Natural killer cell (primary cell): ENCODE data around the gene CARMIL1. TPM values are rescaled to one million over a fixed set of nuclear protein-coding genes. Genes with fewer than 3 reads are reported as not detected.

Experiments
- ATAC-seq, 3 donors: fragments of 150-1000 bp in 2 of 3; fragments of 200-7000 bp in 1 of 3; cut with Tn5 transposase; 1 replicate in 1 of 3; 2 replicates in 2 of 3; pipeline ENCODE4 v1.10.0; 2021; ENCODE audit warnings: mild to moderate bottlenecking in 2 of 3, moderate library complexity in 2 of 3
- DNase-seq, 2 donors: peaks; one replicate each; pipeline versions ENCODE4 v3.0.0 to v3.0.0-alpha.2; 2013 to 2021; ENCODE audit warnings: mixed read lengths in 1 of 2
- H3K27ac ChIP-seq: one replicate; pipeline ENCODE4 v1.5.1; 2013; ENCODE audit warnings: mild to moderate bottlenecking, low read length
- H3K27me3 ChIP-seq: one replicate; pipeline ENCODE4 v1.6.1; 2013; ENCODE audit warnings: low read length; ENCODE audit not compliant: control insufficient read depth, insufficient read depth
- H3K36me3 ChIP-seq: one replicate; pipeline ENCODE4 v1.6.1; 2013; ENCODE audit warnings: low read length; ENCODE audit not compliant: control insufficient read depth, insufficient read depth
- H3K4me1 ChIP-seq: one replicate; pipeline ENCODE4 v1.6.1; 2013; ENCODE audit warnings: low read length; ENCODE audit not compliant: control insufficient read depth, insufficient read depth
- H3K4me3 ChIP-seq: one replicate; pipeline ENCODE4 v1.5.1; 2013; ENCODE audit warnings: low read length
- H3K9me3 ChIP-seq: one replicate; pipeline ENCODE4 v1.6.1; 2013; ENCODE audit warnings: low read length; ENCODE audit not compliant: control insufficient read depth, insufficient read depth
- H3K27ac Mint-ChIP-seq, 2 donors: one replicate each; pipeline ENCODE4 v1.8.0; 2022; ENCODE audit warnings: mild to moderate bottlenecking in 2 of 2, mixed read lengths in 2 of 2, moderate library complexity in 1 of 2
- H3K27me3 Mint-ChIP-seq, 2 donors: one replicate each; pipeline ENCODE4 v1.8.0; 2022; ENCODE audit warnings: low read depth in 2 of 2, mixed read lengths in 2 of 2
- H3K36me3 Mint-ChIP-seq: one replicate; pipeline ENCODE4 v1.8.0; 2022; ENCODE audit warnings: mixed read lengths
- H3K4me1 Mint-ChIP-seq, 2 donors: one replicate each; pipeline ENCODE4 v1.8.0; 2022; ENCODE audit warnings: mixed read lengths in 2 of 2
- H3K4me3 Mint-ChIP-seq: one replicate; pipeline ENCODE4 v1.8.0; 2022; ENCODE audit warnings: mild to moderate bottlenecking, moderate library complexity, mixed read lengths
- H3K9me3 Mint-ChIP-seq, 2 donors: one replicate each; pipeline ENCODE4 v1.8.0; 2022; ENCODE audit warnings: mixed read lengths in 2 of 2
- WGBS: methylation state at CpG from one replicate; pipeline ENCODE4 v1.1.7; 2013; ENCODE audit warnings: missing lambda C conversion rate; ENCODE audit not compliant: insufficient coverage; 5-methylcytosine and 5-hydroxymethylcytosine counted together
- intact Hi-C: fragments of 100-400 bp; cut with micrococcal nuclease; formaldehyde crosslinking; loops from one replicate; pipeline ENCODE4 v1.14.2; 2022
- total RNA-seq, 4 donors: library from RNA; stranded (reverse); fragments of 120-200 nt in 1 of 4; gene quantifications; one replicate each; pipeline versions ENCODE4 v1.2.3 to v1.2.4, GENCODE V29; 2013 to 2022
- TF ChIP-seq, protein P1 (sequence below): fragments of 200-600 bp; IDR thresholded peaks from one replicate; pipeline ENCODE4 v1.8.0; 2022; ENCODE audit warnings: antibody characterized with exemption

Gene CARMIL1
- total RNA-seq, 3 donors from 2014 or later (not counting 1 experiment from before 2014, with no cell fraction given): 0.25 to 1.1 (median 0.35) TPM

DNA sequence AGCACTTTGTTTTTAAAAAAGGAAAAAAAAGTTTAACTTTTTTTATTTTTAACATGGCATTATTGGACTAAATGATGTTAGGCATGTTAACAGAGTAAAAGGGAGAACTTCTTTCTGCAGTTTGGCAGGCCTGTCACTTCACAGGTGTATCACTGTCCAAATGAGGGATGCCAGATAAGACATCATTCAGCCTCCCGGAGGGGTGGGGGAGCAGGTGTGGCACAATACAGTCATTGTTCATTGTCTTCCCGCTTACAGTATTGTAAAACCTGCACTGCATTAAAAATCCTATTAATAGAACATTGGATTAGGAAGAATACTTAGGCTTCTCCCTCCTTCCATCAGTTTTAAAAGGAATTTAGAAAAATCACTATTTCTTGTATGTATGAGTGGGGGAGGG, 80.7 kb downstream of the CARMIL1 start:
- WGBS: 100% methylated on average over 1 of the region's 2 CpGs
- peaks cover 4 to 9% of the 10 kb centered on the region in 2 donors for H3K27me3 Mint-ChIP-seq
- no peaks in the 10 kb centered on the region for H3K9me3 ChIP-seq
- no peaks in the 10 kb centered on the region for H3K4me1 ChIP-seq
- no peaks in the 10 kb centered on the region for H3K27me3 ChIP-seq
- no peaks in the 10 kb centered on the region for H3K4me1 Mint-ChIP-seq
- H3K4me3 Mint-ChIP-seq: no peak overlapping the region
- H3K27ac Mint-ChIP-seq: no peak overlapping the region
- intact Hi-C loops: no loop called here
- no peak overlapping the region for H3K27ac ChIP-seq
- TF ChIP-seq, protein P1, sequence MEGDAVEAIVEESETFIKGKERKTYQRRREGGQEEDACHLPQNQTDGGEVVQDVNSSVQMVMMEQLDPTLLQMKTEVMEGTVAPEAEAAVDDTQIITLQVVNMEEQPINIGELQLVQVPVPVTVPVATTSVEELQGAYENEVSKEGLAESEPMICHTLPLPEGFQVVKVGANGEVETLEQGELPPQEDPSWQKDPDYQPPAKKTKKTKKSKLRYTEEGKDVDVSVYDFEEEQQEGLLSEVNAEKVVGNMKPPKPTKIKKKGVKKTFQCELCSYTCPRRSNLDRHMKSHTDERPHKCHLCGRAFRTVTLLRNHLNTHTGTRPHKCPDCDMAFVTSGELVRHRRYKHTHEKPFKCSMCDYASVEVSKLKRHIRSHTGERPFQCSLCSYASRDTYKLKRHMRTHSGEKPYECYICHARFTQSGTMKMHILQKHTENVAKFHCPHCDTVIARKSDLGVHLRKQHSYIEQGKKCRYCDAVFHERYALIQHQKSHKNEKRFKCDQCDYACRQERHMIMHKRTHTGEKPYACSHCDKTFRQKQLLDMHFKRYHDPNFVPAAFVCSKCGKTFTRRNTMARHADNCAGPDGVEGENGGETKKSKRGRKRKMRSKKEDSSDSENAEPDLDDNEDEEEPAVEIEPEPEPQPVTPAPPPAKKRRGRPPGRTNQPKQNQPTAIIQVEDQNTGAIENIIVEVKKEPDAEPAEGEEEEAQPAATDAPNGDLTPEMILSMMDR: no peak
- DNase-seq (no peak), ATAC-seq (no peak)
- no peaks in the 10 kb centered on the region for H3K36me3 ChIP-seq
- no peaks in the 10 kb centered on the region for H3K9me3 Mint-ChIP-seq
- no peak overlapping the region for H3K4me3 ChIP-seq
- no peaks in the 10 kb centered on the region for H3K36me3 Mint-ChIP-seq

DNA sequence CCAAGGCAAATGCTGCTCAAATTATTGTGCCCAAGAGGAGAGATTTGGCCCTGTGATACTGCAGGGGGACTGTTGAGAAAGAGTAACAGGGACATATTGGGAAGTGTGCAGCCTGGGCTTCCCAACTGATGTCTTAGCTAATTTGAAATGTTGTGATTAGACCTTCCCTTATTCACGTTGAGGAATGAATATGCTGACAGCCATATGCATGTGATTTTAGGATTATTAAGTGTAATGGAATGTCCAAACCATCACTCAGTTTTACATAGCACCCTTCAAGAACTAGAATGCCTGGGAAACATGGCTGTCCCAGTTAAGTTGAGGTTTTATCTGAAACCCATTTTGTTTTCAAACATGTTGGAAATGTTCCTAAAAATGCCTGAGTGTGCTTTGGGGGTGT, 81.4 kb downstream of the CARMIL1 start:
- Histone ChIP-seq H3K27ac (no peak overlapping the region), H3K36me3 (no peaks in the 10 kb centered on the region), H3K9me3 (no peaks in the 10 kb centered on the region), H3K27me3 (no peaks in the 10 kb centered on the region), H3K4me3 (no peak overlapping the region), H3K4me1 (no peaks in the 10 kb centered on the region)
- Mint-ChIP-seq H3K27me3 (peaks cover 4 to 9% of the 10 kb centered on the region in 2 donors), H3K4me1 (no peaks in the 10 kb centered on the region), H3K27ac (no peak overlapping the region), H3K36me3 (no peaks in the 10 kb centered on the region), H3K9me3 (no peaks in the 10 kb centered on the region), H3K4me3 (no peak overlapping the region)
- ATAC-seq (no peak), DNase-seq (no peak)
- intact Hi-C loops: no loop called here
- TF ChIP-seq, protein P1: no peak
- WGBS: no CpG with 5 or more reads among the region's 1 CpG

DNA sequence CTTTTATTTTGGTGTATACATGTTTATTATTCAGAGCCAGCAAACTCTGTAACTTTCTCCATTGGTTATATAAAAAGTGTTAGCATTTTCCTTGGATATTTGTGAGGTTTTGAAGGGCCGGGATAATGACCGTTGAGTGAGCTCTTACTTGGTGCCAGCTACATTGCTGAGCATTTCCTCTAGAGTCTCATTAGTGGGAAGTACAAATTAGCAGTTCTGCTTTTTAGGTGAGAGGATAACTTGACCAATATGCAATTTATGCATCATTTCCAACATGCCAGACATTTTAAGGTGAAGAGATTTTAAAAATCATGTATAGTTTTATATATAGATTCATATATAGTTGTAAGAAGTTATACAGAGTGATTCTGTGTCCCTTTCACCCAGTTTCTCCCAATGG, 84.3 kb downstream of the CARMIL1 start:
- no peak overlapping the region for H3K4me3 Mint-ChIP-seq
- no peak overlapping the region for H3K27ac Mint-ChIP-seq
- H3K36me3 Mint-ChIP-seq: no peaks in the 10 kb centered on the region
- WGBS: 13% methylated on average over 2 of the region's 2 CpGs
- peaks cover 17 to 22% of the 10 kb centered on the region in 2 donors for H3K4me1 Mint-ChIP-seq
- DNase-seq (no peak), ATAC-seq (no peak)
- H3K9me3 ChIP-seq: no peaks in the 10 kb centered on the region
- H3K4me3 ChIP-seq: no peak overlapping the region
- no peaks in the 10 kb centered on the region for H3K27me3 ChIP-seq
- intact Hi-C loops: no loop called here
- H3K9me3 Mint-ChIP-seq: no peaks in the 10 kb centered on the region
- no peak overlapping the region for H3K27ac ChIP-seq
- peaks cover 13% of the 10 kb centered on the region for H3K4me1 ChIP-seq
- TF ChIP-seq, protein P1: no peak
- H3K27me3 Mint-ChIP-seq: peaks cover 4 to 9% of the 10 kb centered on the region in 2 donors
- H3K36me3 ChIP-seq: no peaks in the 10 kb centered on the region

DNA sequence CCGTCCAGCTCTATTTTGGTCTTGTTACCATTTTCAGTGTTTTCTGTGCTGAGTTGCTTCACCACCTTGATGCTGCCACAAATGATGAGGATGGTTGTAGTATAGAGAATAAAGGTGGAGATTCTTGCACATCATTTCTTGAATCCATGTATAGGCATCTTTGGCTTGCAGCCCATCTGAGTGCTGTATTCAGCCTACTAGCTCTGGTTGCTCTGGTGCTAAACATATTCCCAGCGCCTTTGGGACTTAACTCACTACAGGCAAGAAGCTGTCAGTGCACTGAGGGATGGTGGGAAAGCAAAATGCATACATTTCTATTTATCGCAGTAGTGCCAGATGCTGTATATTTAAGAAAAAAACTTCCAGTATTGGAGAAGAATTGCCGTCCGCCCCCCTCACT, 86.0 kb downstream of the CARMIL1 start:
- no peaks in the 10 kb centered on the region for H3K9me3 ChIP-seq
- peaks cover 19% of the 10 kb centered on the region for H3K4me1 ChIP-seq
- Mint-ChIP-seq H3K4me1 (peaks cover 21 to 32% of the 10 kb centered on the region in 2 donors), H3K9me3 (no peaks in the 10 kb centered on the region), H3K4me3 (no peak overlapping the region), H3K27me3 (peaks cover 4 to 9% of the 10 kb centered on the region in 2 donors), H3K36me3 (no peaks in the 10 kb centered on the region), H3K27ac (no peak overlapping the region)
- intact Hi-C loops: no loop called here
- TF ChIP-seq, protein P1: no peak
- H3K4me3 ChIP-seq: no peak overlapping the region
- H3K36me3 ChIP-seq: no peaks in the 10 kb centered on the region
- DNase-seq: no peak
- no peak for ATAC-seq
- no peak overlapping the region for H3K27ac ChIP-seq
- WGBS: 88% methylated on average over 5 of the region's 5 CpGs
- H3K27me3 ChIP-seq: no peaks in the 10 kb centered on the region
